ENCODE measurements around the gene FNDC3B. TPM values are rescaled to one million over a fixed set of nuclear protein-coding genes. Genes with fewer than 3 reads are reported as not detected.

The FNDC3B gene
- total and polyA plus RNA-seq, 2 of the 8 experiments (the other 6 are each of a cell fraction or from before 2014, with no cell fraction given), result 14.1 to 44.4 TPM

- no peak overlapping the region for H2BK20ac ChIP-seq (ENCODE audit: low read length)
- H3K4ac ChIP-seq (replicated peaks; ENCODE audit: insufficient read length, low read depth, low read length), result no peak overlapping the region
- no peak overlapping the region for H2BK120ac ChIP-seq (replicated peaks; ENCODE audit: low read depth, low read length)
- no peaks in the 10 kb centered on the region for H3K27me3 ChIP-seq (replicated peaks in 1 of 4; ENCODE audit: control insufficient read depth in 3 of 4, extremely low read depth in 1 of 4, insufficient read depth in 3 of 4, low read length in 3 of 4)
- no peak overlapping the region for H2AFZ ChIP-seq (ENCODE audit: low read length)
- FAIRE-seq (no peak), DNase-seq (ENCODE audit: low read depth in 1 of 2, low spot score in 2 of 2) (no peak)
- H3K79me2 ChIP-seq (ENCODE audit: control insufficient read depth in 1 of 2, insufficient read depth in 2 of 2, low read length in 2 of 2), result no peaks in the 10 kb centered on the region
- no peak overlapping the region for H3K23ac ChIP-seq (ENCODE audit: insufficient read length)
- TF ChIP-seq SIRT6 (IDR thresholded peaks at IDR 0.05; ENCODE audit: low read length) (no peak), ATF3 (IDR thresholded peaks at IDR 0.05; ENCODE audit: insufficient read depth, low read depth, low read length) (no peak), YY1 (IDR thresholded peaks at IDR 0.05; ENCODE audit: low read depth, low read length) (no peak), MAFK (IDR thresholded peaks at IDR 0.05; ENCODE audit: low read depth, low read length) (no peak)
- H3K36me3 ChIP-seq (ENCODE audit: control insufficient read depth in 2 of 4, insufficient read depth in 4 of 4, low read length in 3 of 4), result peaks cover 3 to 30% (median 13%) of the 10 kb centered on the region in 4 experiments; a peak in 7 of 8 replicates
- no peak overlapping the region for H2BK12ac ChIP-seq (ENCODE audit: low read depth, low read length)
- H3K4me2 ChIP-seq (ENCODE audit: insufficient read depth in 1 of 2, low read depth in 2 of 2, low read length in 2 of 2), result no peak overlapping the region
- H3K23me2 ChIP-seq (ENCODE audit: low read depth, low read length), result no peaks in the 10 kb centered on the region
- ChIA-PET POLR2A (ENCODE audit: partially characterized antibody) (no interaction called here), CTCF (ENCODE audit: partially characterized antibody) (interaction anchor here (0.9 kb wide), 1 partner anchor 25 kb away, joined by 3 read pairs; no protein-coding TSS in a partner anchor)
- H2AK5ac ChIP-seq (ENCODE audit: low read depth, low read length), result no peak overlapping the region
- no peak overlapping the region for H3K27ac ChIP-seq (ENCODE audit: low read depth, low read length)
- no peak overlapping the region for H4K5ac ChIP-seq (ENCODE audit: insufficient read length, low read depth, low read length)
- H4K91ac ChIP-seq (replicated peaks; ENCODE audit: insufficient read length, low read length), result no peak overlapping the region
- H3K14ac ChIP-seq (ENCODE audit: insufficient read length), result no peak overlapping the region
- H3K4me1 ChIP-seq (replicated peaks in 1 of 4; ENCODE audit: control insufficient read depth in 3 of 4, insufficient read depth in 4 of 4, low read length in 3 of 4), result no peaks in the 10 kb centered on the region
- 93% methylated on average over 3 of the region's 3 CpGs; no CpG with 5 or more reads in 1 of the 2 experiments for WGBS, 2 experiments (ENCODE audit: extremely low coverage in 1 of 2, insufficient coverage in 1 of 2, insufficient read length in 1 of 2, insufficient replicate concordance in 2 of 2, low coverage in 1 of 2, low lambda C conversion rate in 2 of 2, missing lambda C conversion rate in 1 of 2)
- no peak overlapping the region for H3K9ac ChIP-seq (replicated peaks in 1 of 4; ENCODE audit: extremely low read depth in 1 of 4, low read depth in 3 of 4, low read length in 3 of 4)
- no peaks in the 10 kb centered on the region for H3K9me3 ChIP-seq (ENCODE audit: insufficient read depth in 2 of 2, low read depth in 1 of 2, low read length in 1 of 2)
- H3K79me1 ChIP-seq (ENCODE audit: low read depth, low read length), result no peaks in the 10 kb centered on the region; the same call in 1 of the 2 replicates
- H3K4me3 ChIP-seq (ENCODE audit: extremely low read depth in 1 of 4, insufficient read depth in 2 of 4, low read depth in 3 of 4, low read length in 4 of 4), result no peak overlapping the region
- H4K20me1 ChIP-seq (replicated peaks in 1 of 2; ENCODE audit: control insufficient read depth in 1 of 2, insufficient read depth in 2 of 2, low read length in 2 of 2), result no peaks in the 10 kb centered on the region
- H3K18ac ChIP-seq (ENCODE audit: extremely low read depth, low read length), result no peak overlapping the region
- no peak overlapping the region for H2BK5ac ChIP-seq (ENCODE audit: low read depth, low read length)
- H2BK15ac ChIP-seq (ENCODE audit: low read length), result no peak overlapping the region
- no peak overlapping the region for H4K8ac ChIP-seq (ENCODE audit: extremely low read depth, insufficient read depth, low read length)
- no peak overlapping the region for H3K56ac ChIP-seq (replicated peaks; ENCODE audit: insufficient read length, low read depth, low read length)
Observed at GRCh38 chr3:172326993-172327392, 287.6 kb downstream of the FNDC3B start.
